GM12873 (cell line): ENCODE results near the gene BRINP1.

Experiments
- TF ChIP-seq, protein P1 (sequence below): IDR thresholded peaks from 2 replicates; pipeline ENCODE4 v1.5.1; 2012; ENCODE audit warnings: low read depth, mild to moderate bottlenecking, moderate library complexity, low read length, control low read depth; ENCODE audit not compliant: insufficient read depth; ENCODE audit errors: missing control alignments

The BRINP1 gene

DNA sequence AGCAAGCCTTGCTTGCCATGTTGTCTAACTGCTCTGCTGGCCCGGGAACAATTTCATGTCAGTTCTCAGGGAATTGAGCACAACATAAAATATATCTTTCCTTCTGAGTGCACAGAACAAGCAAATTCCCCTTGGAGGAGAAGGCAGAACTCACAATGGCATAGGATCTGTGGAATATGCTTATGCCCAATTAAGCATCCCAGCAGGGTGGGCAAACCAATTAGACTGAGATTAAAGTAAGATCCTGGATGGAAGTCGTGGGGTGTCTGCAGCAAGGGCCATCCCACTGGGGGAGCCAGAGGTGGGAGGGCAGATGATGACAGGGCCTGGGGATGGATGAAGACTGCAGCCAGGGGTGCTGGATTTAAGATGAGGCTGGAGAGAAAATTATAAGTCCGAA lies 114.1 kb downstream of the BRINP1 start:
- TF ChIP-seq, protein P1, sequence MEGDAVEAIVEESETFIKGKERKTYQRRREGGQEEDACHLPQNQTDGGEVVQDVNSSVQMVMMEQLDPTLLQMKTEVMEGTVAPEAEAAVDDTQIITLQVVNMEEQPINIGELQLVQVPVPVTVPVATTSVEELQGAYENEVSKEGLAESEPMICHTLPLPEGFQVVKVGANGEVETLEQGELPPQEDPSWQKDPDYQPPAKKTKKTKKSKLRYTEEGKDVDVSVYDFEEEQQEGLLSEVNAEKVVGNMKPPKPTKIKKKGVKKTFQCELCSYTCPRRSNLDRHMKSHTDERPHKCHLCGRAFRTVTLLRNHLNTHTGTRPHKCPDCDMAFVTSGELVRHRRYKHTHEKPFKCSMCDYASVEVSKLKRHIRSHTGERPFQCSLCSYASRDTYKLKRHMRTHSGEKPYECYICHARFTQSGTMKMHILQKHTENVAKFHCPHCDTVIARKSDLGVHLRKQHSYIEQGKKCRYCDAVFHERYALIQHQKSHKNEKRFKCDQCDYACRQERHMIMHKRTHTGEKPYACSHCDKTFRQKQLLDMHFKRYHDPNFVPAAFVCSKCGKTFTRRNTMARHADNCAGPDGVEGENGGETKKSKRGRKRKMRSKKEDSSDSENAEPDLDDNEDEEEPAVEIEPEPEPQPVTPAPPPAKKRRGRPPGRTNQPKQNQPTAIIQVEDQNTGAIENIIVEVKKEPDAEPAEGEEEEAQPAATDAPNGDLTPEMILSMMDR = no peak

DNA sequence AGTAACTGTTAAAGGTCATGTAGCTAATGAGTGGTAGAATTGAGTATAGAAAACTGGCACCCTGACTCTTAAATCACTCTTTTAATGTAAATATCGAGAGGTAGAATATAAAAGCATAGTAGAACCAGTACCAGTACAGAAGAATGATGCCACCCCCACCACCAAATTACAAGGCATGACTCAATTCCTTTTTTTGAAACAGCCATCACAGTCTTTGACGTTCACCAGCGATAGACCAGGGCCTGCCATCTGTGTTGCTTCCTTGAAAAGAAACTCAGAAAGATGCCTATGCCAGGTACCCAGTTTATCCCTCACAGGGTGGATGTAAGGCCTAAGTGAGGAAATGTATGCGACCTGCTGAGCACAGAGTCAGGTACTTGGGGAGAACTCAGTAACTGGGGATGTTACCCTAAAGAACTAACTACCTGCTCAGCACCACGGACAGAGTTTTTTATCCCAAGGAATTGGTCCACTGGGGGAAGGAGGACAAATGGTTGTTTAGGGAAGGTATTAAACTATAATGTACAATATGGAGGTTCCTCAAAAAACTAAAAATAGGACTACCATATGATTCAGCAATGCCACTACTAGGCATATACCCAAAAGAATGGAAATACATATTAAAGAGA lies 116.5 kb downstream of the BRINP1 start:
- TF ChIP-seq, protein P1 = no peak

DNA sequence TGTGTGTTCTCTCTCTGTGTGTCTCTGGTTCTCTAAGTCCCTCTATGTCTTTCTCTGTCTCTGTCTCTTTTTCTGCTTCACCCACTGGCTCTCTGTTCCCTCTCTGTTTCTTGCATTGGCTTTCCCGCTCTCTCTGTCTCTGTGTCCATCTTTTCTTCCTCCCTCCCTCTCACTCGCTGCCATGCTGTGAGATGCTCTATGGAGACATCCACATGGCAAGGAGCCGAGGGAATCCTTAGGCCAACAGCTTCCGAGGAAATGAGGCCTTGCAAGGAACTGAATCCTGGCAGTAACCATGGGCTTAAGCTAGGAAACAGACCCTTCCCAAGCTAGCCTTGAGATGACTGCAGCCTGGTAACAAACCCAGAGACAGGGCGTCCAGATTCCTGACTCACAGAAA lies 117.3 kb downstream of the BRINP1 start:
- TF ChIP-seq, protein P1 = no peak

DNA sequence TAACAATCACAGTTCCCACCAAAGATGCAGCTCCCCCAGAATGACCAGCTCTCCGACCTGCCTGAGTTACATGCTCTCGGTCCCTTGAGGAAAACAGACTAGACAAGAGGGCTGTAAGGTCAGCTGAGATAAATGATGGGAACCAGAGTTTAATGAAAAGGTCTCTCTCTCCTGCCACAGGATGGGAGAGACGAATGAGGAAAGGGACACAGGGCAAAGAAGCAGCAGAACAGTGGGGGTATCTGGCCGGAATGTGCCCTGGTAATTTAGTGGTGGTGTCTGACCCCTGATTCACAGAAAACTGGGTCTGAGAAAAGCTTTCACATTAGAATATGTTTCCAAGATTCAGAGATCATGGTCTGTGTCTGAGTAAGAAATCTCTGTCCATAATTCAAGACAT lies 118.5 kb downstream of the BRINP1 start:
- TF ChIP-seq, protein P1 = no peak

DNA sequence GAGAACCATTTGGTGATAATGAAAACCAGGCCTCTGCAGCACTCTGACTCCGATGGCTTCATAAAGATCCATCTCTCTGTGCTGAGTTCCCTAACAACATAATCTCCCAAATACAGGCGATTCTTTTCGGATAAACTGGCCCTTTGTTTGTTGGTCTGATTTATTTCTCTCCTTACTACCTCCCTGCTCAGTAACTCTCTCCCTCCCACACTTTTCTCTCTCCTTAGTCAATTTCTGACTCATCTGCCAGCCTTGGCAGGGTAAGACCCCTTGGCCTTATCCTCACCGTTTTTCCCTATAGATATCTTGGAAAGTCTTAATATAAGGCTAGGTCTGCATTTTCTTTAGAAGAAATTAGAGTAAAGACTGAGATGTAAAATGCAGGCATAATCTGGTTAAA lies 128.7 kb downstream of the BRINP1 start:
- TF ChIP-seq, protein P1 = no peak

DNA sequence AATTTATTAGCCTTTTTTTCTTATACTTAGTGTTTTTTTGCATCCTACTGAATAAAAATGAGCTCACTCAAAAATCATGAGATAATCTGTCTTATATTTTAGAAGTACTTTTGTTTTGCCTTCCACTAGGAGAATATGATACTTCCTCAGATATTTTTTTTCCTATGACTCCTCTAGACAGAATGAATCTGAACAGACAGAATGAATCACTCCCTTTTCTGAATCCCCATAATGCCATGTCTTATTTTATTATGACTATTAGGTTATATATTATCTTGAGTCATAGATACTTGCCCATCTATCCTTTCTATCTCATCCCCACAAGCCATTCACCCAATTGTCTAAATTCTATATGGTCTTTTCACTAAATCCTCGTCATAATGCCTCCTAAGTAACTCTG lies 134.6 kb downstream of the BRINP1 start:
- TF ChIP-seq, protein P1 = no peak

DNA sequence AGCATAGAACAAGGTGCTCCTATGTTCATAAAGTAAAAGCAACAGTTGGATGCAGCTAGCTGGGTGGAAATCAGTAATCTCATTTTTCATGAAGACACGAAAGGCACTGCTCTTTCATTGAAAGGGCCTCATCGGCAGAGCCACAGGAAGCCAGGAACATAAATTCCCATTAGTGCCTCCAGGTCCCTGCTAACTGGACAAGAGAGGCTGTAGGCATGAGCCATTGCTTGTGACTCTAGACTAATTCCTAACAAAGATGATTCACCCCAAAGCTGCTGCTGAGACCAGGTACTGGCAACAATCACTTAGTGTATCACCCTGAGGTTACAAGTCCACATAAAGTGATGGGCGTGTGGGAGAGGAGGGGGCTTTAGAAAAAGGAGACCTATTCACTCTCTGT lies 141.8 kb downstream of the BRINP1 start:
- TF ChIP-seq, protein P1 = no peak

DNA sequence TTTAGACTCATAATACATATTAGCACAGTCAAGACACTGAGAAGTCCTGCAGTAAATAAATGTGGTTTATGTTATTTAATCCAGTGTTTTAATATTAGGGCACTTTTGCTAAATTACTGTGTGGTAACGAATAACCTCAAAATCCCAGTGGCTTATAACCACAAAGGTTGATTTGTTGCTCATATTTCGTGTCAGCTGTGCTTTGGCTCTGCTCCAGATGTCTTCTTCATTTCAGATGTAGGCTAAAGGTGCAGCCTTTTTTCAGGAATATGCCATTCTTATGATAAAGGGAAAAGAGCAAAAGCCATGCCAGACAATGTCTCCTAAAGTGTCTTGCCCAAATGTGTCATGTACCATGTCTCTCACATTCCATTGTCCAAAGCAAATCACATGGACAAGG lies 144.8 kb downstream of the BRINP1 start:
- TF ChIP-seq, protein P1 = no peak
